Esophagus muscularis mucosa (tissue), 3 donors: Measurements from ENCODE around the gene CENPE.

Source experiments
- POLR2AphosphoS5 ChIP-seq, 2 donors: sonication (generic); formaldehyde crosslinking; IDR thresholded peaks; one replicate each; pipeline ENCODE4 v1.6.1; 2017; ENCODE audit warnings: antibody characterized with exemption in 2 of 2
- TF ChIP-seq, protein P1 (sequence below), 3 experiments: fragments of 200-600 bp in 2 of 3; fragments of 450-650 bp in 1 of 3; sonication (generic) in 2 of 3; IDR thresholded peaks; one replicate each; pipeline ENCODE4 v1.5.1; 2017 to 2019; ENCODE audit warnings: antibody characterized with exemption in 3 of 3, mild to moderate bottlenecking in 2 of 3, moderate library complexity in 1 of 3

DNA sequence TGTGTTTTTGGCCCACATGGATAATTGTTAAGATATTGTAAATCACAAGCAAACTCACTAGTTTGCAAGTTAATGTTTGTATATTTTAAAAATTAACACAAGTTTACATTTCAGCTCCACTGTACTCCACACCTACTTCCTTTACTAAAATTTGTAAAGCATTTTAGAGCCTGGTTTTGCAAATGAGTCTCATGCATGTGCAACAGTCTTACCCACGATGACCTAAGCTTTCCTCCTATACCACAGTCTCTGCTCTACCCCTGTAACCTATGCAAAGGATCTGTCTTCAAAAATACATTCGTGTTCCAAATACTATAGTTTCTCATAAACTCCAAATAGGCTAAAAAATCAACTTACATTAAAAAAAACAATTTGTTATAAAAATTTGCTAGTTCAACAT lies 108.7 kb downstream of the CENPE start:
- TF ChIP-seq, protein P1, sequence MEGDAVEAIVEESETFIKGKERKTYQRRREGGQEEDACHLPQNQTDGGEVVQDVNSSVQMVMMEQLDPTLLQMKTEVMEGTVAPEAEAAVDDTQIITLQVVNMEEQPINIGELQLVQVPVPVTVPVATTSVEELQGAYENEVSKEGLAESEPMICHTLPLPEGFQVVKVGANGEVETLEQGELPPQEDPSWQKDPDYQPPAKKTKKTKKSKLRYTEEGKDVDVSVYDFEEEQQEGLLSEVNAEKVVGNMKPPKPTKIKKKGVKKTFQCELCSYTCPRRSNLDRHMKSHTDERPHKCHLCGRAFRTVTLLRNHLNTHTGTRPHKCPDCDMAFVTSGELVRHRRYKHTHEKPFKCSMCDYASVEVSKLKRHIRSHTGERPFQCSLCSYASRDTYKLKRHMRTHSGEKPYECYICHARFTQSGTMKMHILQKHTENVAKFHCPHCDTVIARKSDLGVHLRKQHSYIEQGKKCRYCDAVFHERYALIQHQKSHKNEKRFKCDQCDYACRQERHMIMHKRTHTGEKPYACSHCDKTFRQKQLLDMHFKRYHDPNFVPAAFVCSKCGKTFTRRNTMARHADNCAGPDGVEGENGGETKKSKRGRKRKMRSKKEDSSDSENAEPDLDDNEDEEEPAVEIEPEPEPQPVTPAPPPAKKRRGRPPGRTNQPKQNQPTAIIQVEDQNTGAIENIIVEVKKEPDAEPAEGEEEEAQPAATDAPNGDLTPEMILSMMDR (IDR thresholded peaks at IDR 0.05), result no peak
- TF ChIP-seq POLR2AphosphoS5 (IDR thresholded peaks at IDR 0.05), result no peak
